Subcutaneous abdominal adipose tissue (tissue), 5 donors: ENCODE results near the gene LAMB4.

Experiments
- H3K27ac ChIP-seq: one replicate; pipeline ENCODE4 v1.7.0; 2013; ENCODE audit warnings: low read depth, mild to moderate bottlenecking, inconsistent platforms, low read length, moderate library complexity
- H3K27me3 ChIP-seq, 5 donors: one replicate each; pipeline ENCODE4 v1.7.0; 2013; ENCODE audit warnings: low read length in 5 of 5, inconsistent platforms in 1 of 5; ENCODE audit not compliant: control insufficient read depth in 5 of 5, insufficient read depth in 4 of 5
- H3K36me3 ChIP-seq, 5 donors: one replicate each; pipeline ENCODE4 v1.7.0; 2013; ENCODE audit warnings: low read length in 5 of 5; ENCODE audit not compliant: control insufficient read depth in 5 of 5, insufficient read depth in 5 of 5
- H3K4me1 ChIP-seq, 5 donors: one replicate each; pipeline ENCODE4 v1.7.0; 2013; ENCODE audit warnings: low read length in 5 of 5, mild to moderate bottlenecking in 3 of 5, moderate library complexity in 1 of 5; ENCODE audit not compliant: control insufficient read depth in 5 of 5, insufficient read depth in 5 of 5
- H3K4me3 ChIP-seq, 5 donors: one replicate each; pipeline ENCODE4 v1.7.0; 2013; ENCODE audit warnings: low read length in 5 of 5, low read depth in 1 of 5
- H3K9ac ChIP-seq, 5 donors: one replicate each; pipeline ENCODE4 v1.7.0; 2013; ENCODE audit warnings: low read length in 5 of 5, mild to moderate bottlenecking in 4 of 5, moderate library complexity in 3 of 5
- H3K9me3 ChIP-seq, 5 donors: one replicate each; pipeline ENCODE4 v1.7.0; 2013; ENCODE audit warnings: low read length in 5 of 5; ENCODE audit not compliant: control insufficient read depth in 5 of 5
- donor health status: healthy.
- donor health status: healthy.
- donor health status: healthy.
- donor health status: healthy.
- donor health status: healthy.

LAMB4 gene

DNA sequence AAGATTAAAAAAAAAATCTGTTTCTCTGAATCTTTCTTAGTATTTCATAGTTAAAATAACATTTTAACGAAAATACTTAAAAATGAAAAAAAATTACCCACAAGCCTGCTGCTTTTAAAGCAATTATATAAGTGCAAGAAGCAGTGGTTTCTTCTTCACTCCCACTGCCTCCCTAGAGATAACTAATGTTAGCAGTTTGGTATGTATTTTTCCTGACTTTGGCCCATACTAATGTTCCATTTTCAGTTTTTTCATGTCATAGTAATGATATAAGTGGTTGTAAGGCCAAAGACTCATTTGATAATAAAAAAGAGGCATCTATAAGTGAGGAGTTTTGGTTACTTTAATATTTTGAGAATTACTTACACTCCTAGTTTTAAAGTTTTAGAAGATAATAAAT lies 102.9 kb downstream of the LAMB4 start:
- no peak overlapping the region for H3K9ac ChIP-seq
- H3K36me3 ChIP-seq, result no peaks in the 10 kb centered on the region
- H3K4me3 ChIP-seq, result no peak overlapping the region
- H3K27ac ChIP-seq, result no peak overlapping the region
- H3K4me1 ChIP-seq, result no peaks in the 10 kb centered on the region
- H3K9me3 ChIP-seq, result no peaks in the 10 kb centered on the region
- H3K27me3 ChIP-seq, result no peaks in the 10 kb centered on the region

DNA sequence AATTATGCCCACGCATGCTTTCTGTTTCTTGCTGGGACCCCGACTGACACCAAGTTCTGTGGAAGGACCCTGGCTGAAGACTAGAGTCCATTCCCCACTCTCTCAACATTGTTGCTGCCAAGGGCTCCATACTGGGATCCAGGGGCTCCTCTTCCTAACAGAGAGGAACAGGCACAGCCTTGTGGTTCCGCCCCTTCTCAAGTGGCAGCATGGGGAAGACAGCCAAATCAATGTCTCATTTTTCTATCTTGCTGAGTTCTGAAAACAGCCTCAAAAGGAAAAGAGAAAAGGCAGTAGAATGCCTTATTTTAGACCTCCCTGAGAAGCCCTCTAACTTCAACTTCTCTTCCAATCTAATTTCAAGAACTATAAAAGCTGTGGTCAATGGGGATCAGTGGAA lies 103.5 kb downstream of the LAMB4 start:
- Histone ChIP-seq H3K9ac (no peak overlapping the region), H3K27ac (no peak overlapping the region), H3K4me3 (no peak overlapping the region), H3K27me3 (no peaks in the 10 kb centered on the region), H3K4me1 (no peaks in the 10 kb centered on the region), H3K9me3 (no peaks in the 10 kb centered on the region), H3K36me3 (no peaks in the 10 kb centered on the region)

DNA sequence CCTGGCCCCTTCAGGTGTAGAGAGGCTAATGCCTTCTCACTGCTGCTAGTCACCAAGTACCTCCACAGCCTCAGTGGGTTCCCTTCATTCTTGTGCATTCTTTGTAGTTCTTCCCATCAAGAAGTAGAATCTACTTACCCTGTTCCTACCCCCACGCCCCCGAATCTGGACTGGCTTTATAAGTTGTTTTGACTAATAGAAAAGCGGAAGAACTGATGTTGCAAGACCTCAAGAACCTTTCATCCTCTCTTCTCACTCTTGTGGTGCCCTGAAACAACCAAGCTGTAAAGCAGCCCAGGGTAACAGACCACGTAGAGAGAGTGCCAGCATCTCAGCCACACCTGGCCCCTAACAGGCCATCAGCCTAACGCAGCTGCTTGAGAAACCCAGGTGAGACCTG lies 104.0 kb downstream of the LAMB4 start:
- no peak overlapping the region for H3K4me3 ChIP-seq
- H3K36me3 ChIP-seq, result no peaks in the 10 kb centered on the region
- H3K9ac ChIP-seq, result no peak overlapping the region
- H3K27ac ChIP-seq, result no peak overlapping the region
- no peaks in the 10 kb centered on the region for H3K4me1 ChIP-seq
- no peaks in the 10 kb centered on the region for H3K9me3 ChIP-seq
- no peaks in the 10 kb centered on the region for H3K27me3 ChIP-seq

GRCh38 chr7:108024538-108024937 lies 105.6 kb downstream of the LAMB4 start:
- Histone ChIP-seq H3K4me3 (no peak overlapping the region), H3K9ac (no peak overlapping the region), H3K9me3 (no peaks in the 10 kb centered on the region), H3K27me3 (no peaks in the 10 kb centered on the region), H3K27ac (no peak overlapping the region), H3K4me1 (no peaks in the 10 kb centered on the region), H3K36me3 (no peaks in the 10 kb centered on the region)

GRCh38 chr7:108020585-108020984 lies 109.6 kb downstream of the LAMB4 start:
- Histone ChIP-seq H3K4me1 (no peaks in the 10 kb centered on the region), H3K4me3 (no peak overlapping the region), H3K27me3 (no peaks in the 10 kb centered on the region), H3K9me3 (no peaks in the 10 kb centered on the region), H3K9ac (no peak overlapping the region), H3K27ac (no peak overlapping the region), H3K36me3 (no peaks in the 10 kb centered on the region)

DNA sequence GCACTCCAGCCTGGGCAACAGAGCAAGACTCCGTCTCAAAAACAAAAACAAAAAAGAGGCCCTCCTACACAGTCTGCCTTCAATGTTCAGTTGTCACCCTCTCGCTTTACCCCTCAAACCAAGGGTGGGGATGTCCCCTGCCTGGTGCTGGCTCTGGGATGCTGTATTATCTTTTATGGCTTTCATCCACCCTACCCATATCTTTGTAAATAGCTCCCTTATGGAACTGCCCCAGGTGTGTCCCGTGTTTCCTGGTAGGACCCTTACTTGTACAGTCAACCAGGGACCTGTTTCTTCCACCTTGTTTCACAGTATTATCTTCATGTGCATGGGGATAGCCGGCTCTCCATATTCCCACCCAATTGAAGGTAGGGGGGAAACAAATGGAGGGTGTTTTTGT lies 111.5 kb downstream of the LAMB4 start:
- no peaks in the 10 kb centered on the region for H3K36me3 ChIP-seq
- no peaks in the 10 kb centered on the region for H3K4me1 ChIP-seq
- H3K27me3 ChIP-seq, result no peaks in the 10 kb centered on the region
- no peak overlapping the region for H3K27ac ChIP-seq
- no peaks in the 10 kb centered on the region for H3K9me3 ChIP-seq
- no peak overlapping the region for H3K9ac ChIP-seq
- no peak overlapping the region for H3K4me3 ChIP-seq

- Histone ChIP-seq H3K4me3 (no peak overlapping the region), H3K9ac (no peak overlapping the region), H3K27me3 (no peaks in the 10 kb centered on the region), H3K4me1 (no peaks in the 10 kb centered on the region), H3K27ac (no peak overlapping the region), H3K36me3 (no peaks in the 10 kb centered on the region), H3K9me3 (no peaks in the 10 kb centered on the region)
Measured at GRCh38 chr7:108017776-108018151, 112.4 kb downstream of the LAMB4 start.

- H3K9me3 ChIP-seq, result no peaks in the 10 kb centered on the region
- no peak overlapping the region for H3K27ac ChIP-seq
- H3K36me3 ChIP-seq, result no peaks in the 10 kb centered on the region
- H3K4me1 ChIP-seq, result no peaks in the 10 kb centered on the region
- H3K4me3 ChIP-seq, result no peak overlapping the region
- H3K27me3 ChIP-seq, result no peaks in the 10 kb centered on the region
- H3K9ac ChIP-seq, result no peak overlapping the region
Measured at GRCh38 chr7:108016841-108017775, 113.1 kb downstream of the LAMB4 start.

DNA sequence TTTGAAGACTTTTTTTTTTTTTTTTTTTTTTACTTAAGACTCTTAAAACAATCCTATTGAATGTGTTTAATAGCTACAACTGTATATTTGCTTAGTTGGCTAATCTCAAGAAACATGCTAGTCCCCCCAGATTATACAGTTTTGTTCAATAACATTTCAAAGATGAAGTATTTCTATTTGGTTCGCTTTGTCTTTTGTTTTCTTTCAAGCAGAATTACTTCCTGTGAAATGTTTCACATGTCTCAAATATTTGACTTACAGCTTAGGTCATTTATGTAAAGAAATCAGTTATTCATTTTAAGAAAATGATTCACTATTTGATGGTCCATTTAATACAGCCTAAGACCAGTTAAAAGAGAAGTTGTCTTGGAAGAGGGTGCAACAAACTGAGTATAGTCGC lies 114.4 kb downstream of the LAMB4 start:
- H3K4me1 ChIP-seq, result no peaks in the 10 kb centered on the region
- no peak overlapping the region for H3K4me3 ChIP-seq
- no peaks in the 10 kb centered on the region for H3K27me3 ChIP-seq
- H3K36me3 ChIP-seq, result no peaks in the 10 kb centered on the region
- H3K9me3 ChIP-seq, result no peaks in the 10 kb centered on the region
- H3K9ac ChIP-seq, result no peak overlapping the region
- no peak overlapping the region for H3K27ac ChIP-seq

DNA sequence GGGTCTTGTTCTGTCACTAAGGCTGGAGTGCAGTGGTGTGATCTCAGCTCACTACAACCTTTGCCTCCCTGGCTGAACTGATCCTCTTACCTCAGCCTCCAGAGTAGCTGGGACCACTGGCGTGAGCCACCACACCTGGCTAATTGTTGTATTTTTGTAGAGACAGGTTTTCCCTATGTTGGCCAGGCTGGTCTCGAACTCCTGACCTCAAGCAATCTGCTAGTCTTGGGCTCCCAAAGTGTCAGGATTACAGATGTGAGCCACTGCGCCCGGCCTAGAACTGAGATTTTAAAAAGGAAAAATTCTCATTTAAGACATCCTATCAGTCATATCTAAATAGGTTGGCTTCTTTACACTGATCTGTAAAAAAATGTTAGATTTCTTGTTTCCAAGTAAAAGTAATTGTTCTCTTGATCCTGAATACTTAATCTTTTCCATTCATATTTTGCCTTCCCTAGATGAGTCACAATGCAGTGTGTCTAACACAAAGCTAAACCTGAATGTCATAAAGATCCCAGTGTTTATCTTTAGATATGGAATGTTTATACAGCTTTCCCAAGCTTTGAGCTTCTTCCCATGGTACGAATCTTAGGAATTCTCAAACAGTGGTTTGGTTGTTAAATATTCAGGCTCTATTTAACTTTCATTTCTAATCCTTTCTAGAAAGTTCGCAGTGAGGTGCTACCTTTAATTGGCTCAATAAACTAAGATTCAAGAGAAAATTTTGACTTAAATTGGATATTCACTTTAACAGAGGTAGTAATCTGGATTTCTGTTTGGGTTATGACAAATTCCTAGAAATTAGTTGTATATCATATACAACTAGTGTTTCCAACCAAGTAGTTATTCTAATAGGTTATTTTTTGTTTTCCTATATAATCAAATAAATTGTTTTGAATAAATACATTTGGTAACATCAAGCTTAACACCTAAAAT lies 115.1 kb downstream of the LAMB4 start:
- Histone ChIP-seq H3K27ac (no peak overlapping the region), H3K9ac (no peak overlapping the region), H3K36me3 (no peaks in the 10 kb centered on the region), H3K9me3 (no peaks in the 10 kb centered on the region), H3K4me1 (no peaks in the 10 kb centered on the region), H3K4me3 (no peak overlapping the region), H3K27me3 (no peaks in the 10 kb centered on the region)
